HG03039 (cell line): ENCODE results near the gene CYP24A1.

Experiments
- ATAC-seq: cut with Tn5 transposase; IDR thresholded peaks from one replicate; pipeline ENCODE4 v1.9.1; 2021; ENCODE audit warnings: mild to moderate bottlenecking, moderate library complexity; ENCODE audit not compliant: unreplicated experiment

Gene CYP24A1

DNA sequence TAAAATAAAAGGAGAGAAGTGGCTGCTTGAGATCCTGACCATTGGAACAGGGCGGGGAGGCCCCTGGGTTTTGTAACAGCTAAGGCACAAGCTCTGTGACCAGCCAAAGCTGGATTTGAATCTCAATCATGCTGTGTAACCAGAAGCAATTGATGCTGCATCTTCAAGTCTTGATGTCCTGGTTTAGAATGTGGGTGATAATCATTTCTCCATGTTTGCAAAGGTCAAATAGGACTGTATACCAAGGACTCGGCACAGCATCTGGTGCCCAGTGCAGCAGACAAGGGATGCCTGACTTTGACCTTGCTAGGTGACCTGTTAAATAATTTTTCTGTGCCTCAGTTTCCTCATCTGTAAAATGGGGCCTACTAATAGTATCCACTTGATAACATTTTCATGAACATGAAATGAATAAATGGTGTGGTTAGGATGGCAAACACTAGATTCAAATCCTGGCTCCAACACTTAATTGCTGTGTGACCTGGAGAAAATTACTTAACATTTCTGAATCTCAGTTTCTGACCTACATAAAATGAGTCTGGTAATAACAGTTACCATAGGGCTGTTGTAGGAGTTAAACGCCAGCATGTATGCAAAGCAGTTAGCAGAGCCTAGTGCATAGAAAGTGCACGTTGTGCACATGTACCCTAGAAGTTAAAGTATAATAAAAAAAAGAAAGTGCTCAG, 57.1 kb downstream of the CYP24A1 start:
- ATAC-seq = no peak

DNA sequence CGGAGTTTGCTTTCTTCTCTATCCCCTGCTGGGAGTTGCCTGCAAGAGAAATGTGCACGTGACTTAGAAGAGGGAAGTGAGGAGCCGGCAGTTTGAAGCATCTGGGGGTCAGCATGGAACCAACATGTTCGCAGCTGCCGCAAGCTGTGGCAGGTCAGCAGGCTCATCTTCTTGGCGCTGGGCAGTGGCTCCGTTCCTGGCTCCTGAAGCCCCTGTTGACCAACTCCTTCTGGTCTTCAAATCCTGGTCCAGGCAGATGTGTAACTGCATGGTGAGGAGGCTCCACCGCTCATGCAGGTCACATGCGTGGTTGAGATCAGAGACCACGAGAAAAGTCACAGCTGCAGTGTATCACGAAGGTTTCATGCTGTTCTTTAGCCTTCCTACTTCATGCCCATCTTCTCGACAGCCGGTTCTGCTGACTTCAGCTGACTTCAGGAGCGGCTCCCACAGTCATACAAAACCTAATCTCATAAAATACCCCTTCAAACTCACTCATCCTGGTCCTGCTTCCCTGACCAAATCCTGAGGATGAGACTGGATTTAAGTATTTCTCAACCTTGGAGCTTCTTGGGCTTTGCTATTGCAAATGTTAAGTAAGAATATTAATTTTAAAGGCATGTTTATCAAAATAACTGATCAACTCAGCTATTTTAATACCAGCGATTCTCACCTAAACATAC, 58.5 kb downstream of the CYP24A1 start:
- no peak for ATAC-seq

DNA sequence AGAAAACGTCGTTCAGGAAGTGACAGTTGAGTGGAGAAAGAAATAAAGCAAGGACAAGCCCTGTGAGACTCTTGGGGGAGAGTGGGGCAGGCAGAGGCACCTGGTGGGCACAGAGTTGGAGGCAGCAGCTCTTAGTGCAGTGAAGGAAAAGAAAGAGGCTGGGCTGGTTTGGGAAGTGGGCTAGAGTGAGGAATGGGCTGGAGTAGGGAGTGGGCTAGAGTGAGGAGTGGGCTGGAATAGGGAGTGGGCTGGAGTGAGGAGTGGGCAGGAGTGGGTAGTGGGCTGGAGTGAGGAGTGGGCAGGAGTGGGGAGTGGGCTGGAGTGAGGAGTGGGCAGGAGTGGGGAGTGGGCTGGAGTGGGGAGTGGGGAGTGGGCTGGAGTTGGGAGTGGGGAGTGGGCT, 59.7 kb downstream of the CYP24A1 start:
- ATAC-seq = no peak

DNA sequence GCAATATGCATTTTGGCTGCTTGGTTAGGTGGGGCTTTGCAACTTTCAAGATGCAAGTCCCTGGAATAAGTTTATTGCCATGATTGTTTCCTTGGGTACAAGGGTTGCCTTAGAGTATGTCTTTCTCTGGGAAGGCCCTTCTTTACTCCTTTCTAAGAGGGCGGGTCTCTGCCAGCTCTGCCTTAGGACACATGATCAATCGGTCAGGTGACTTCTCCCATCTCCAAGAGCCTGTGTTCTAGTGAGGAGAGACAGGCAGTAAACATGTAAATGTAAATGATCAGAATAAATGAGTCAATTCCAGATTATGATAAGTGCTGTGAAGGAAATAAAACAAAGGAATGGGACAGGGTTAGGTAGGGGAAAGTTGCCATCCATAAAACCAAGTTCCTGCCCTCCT, 60.2 kb downstream of the CYP24A1 start:
- no peak for ATAC-seq

DNA sequence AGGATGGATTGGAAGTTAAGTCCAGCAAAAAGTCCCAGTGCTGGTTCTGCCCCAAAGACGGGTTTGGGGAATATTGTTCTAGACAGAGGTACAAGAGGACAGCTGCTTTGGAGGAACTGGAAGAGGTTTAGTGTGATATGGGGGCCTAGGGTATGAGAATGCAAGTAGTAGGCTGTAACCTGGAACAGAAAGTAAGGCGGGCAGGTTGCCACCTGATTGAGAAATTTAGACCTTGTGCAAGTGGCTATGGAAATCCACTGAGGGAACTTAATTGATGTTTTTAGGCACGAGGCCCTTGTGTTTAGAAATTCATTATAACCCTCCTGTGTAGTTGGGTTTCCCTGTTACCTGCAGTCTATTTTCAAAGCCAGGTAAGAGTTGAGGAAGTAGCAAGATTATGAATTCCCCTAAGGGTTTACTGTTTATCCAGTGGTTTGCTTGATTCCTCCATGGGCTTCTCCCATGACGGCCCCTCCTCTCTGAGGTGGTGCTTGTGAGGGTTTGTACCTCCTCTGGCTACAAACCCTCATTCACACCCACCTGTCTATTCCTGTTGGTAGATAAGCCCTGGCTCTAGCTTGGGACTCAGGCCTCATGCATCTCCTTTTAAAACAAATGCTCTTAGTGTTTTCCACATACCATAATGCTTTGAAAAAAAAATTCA, 61.4 kb downstream of the CYP24A1 start:
- no peak for ATAC-seq

DNA sequence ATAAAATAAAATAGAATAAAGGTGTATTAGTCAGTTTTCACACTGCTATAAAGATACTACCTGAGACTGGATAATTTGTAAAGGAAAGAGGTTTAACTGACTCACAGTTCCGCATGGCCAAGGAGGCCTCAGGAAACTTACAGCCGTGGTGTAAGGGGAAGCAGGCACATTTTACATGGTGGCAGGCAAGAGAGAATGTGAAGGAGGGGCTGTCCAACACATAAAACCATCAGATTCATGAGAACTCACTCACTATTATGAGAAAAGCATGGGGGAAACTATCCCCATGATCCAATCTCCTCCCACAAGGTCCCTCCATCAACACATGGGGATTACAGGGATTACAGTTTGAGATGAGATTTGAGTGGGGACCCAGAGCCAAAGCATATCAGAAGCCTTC, 62.3 kb downstream of the CYP24A1 start:
- ATAC-seq = no peak

DNA sequence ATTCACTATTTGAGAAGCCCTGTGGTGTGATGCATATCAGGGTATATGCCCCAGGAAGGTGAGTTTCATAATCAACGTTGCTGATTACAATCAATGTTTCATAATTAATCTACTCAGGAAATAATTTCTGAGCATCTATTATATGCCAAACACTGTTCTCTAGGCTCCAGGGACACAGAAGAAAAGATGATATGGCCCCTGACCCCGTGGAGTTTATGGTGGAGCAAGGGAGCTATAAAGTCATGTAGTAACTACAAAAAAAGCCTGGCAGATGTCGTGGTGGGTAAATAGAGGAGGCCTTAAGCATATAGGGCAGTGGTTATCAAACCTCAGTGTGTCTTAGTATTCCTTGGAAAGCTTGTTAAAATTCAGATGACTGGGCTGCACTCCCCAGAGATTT, 63.3 kb downstream of the CYP24A1 start:
- ATAC-seq = no peak

DNA sequence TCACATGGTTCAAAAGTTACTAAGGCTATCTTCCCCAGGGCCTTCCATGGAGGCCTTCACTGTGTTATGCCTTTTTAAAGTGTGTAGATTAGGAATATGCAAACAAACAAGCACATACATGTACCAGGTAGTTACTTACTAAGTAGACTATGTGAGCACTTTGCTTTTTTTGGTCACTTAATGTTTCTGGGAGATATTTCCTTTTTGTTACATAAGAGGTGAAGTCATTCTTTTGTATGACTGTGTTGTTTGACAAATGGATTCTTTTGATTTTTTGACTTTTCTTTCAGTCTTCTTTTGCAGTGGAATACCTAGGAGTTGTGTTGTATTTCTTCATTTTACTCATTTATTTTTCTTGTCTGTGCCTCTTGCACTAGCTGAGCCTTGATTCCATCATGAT, 63.7 kb downstream of the CYP24A1 start:
- ATAC-seq = no peak

DNA sequence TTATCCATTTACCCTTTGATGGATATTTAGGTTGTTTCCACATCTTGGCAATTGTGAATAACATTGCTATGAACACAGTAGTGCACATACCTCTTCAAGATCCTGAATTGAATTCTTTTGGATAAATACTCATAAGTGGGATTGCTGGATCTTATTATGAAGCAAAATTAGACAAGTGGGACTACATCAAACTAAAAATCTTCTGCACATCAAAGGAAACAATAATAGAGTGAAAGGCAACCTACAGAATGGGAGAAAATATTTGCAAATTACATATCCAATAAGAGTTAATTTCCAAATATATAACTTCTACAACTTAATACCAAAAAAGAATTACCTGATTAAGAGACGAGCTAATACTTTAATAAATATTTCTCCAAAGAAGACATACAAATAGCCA, 65.0 kb downstream of the CYP24A1 start:
- ATAC-seq = no peak

DNA sequence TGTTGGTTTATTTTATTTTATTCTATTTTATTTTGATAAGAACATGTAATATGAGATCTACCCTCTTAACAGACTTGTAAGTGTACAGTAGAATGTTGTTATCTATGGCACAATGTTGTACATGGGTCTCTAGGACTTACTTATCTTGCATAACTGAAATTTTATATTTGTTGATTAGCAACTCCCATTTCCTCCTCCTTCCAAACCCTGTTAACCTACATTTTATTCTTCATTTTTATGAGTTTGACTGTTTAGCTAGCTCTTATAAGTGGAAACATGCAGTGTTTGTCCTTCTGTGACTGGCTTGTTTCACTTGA, 65.5 kb downstream of the CYP24A1 start:
- no peak for ATAC-seq

DNA sequence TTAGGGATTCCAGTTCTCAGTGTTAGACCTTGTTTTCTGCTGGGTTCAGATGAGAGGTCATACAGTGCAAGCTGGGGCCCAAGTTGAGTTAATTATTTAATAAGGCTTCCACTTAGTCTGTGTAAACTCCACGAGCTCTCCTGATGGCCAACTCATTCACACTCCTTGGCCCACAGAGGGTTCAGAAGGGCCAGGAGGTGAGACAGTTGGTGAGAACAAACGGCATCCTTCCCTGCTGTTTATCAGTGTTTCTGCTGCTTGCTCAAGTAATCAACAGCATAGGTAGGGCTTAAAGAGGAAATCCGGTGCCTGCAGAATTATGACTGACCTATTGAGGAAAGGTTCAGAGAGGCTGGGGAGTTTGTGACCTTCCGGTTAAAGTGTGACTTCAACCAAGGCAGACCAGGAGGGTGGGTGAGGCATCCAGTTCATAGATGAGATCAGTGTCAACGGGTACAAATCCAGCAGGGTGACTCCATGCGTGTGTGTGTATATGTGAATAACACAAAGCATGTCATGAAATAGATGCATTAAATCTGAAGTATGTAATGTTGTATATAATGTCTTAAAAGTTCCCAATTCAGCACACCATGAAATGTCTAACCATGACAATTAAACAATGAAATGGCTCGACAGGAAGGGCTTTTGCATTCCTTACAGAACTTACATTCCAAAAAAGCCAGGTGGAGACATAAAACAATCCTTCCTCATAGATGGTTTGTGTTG, 66.0 kb downstream of the CYP24A1 start:
- ATAC-seq = no peak

DNA sequence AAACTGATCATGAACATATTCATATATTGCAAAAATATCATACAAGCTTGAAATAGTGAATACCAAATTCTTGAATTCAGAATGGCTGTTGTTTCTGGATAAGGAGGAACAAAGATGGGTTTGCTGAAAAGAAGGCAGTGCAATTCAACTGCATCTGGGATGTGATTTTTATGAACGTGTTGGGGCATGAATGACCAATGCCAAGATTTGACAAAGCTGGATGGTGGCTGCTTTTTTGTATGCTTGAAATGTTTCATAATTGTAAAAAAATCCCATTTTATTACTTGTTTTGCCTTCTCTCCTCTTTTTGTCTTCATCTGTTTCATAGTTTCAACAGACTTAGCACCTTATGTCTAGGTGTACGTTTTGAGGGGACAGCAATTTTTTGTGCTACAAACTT, 66.6 kb downstream of the CYP24A1 start:
- no peak for ATAC-seq

DNA sequence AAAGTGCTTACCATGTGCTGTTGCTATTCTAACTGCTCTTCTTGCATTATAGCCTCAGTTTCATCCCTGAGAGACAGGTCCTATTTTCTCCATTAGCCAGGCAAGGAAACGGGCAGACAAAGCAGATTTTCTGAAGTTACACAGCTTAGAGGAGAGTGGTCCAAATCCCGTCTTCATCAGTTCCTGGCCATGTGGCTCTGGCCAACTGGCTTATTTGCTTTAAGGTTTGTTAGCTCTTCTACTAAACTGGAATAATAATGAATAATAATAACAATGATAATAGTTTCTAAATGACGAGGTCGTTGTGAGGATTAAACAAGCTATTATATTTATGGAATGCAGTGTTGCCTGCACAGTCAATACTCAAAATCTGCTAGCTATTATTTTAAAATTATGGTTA, 67.6 kb downstream of the CYP24A1 start:
- no peak for ATAC-seq

DNA sequence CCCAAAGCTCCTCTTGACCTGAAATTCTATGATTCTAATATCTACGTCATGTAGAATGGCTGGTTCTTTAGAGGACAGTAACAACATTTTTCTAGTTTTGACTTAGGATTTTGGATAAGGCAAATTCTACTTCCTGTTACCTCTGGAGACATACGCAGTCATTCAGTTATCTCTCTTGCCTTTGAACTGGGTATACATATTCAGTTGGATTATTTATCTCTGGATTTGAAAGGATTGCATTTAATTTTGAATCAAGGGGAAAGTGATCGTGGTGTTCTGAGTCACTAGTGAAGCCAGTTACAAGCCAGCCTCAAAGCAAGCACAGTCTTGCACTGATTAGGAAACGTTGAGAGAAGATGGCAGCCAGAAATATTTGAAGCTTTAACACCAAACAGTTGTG, 68.1 kb downstream of the CYP24A1 start:
- no peak for ATAC-seq

DNA sequence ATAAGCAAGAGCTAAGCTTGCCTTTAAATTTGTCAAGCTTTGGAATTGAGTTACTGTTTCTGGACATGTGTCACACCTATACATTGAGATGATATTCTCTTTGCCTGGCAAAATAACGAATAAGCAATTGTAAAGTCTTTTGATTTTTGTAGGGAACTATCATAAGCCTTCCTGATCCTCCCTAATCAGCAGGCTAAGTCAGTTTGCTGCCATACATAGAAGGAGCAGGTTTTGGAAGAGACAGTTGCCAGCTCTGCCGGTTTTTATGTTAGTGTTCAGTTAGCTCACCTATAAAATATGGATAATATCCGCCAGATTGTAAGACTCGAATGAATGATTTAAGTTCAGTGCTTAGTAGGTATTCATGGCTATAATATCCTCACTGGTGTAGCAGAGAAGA, 69.0 kb downstream of the CYP24A1 start:
- no peak for ATAC-seq

DNA sequence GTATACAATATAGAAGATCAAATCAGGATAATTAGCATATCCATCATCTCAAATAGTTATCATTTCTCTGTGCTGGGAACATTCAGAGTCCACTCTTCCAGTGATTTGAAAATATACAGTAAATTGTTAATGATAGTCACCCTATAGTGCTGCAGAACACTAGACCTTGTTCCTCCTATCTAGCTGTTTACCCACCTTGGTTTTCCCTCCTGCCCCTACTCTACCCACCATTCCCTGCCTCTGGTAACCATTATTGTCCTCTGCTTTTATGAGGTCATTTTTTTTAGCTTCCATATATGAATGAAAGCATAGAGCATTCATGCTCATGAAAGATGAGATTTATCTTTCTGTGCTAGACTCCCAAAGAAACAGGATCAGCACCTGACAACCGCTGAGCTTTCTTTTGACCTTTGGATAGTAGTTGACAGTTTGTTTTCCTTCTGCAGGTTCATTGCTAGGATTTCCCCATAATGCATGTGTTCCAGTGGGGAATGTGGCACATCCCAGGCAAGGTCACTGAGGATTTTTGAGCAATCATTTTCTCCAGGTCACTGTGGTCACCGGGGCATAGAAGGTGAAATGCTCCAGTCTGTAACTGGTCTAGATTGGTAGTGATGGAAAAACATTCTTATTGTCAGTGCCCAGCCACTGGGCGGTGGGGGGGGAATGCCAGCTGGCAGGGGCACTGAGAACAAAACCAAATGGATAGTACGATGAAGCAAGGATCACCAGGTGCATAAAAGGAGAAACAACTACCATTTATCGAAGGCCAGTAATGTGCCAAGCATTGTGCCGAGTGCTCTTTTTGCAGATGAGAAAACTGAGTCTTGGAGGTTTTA, 69.8 kb downstream of the CYP24A1 start:
- no peak for ATAC-seq
